Fibroblast of lung (primary cell): ENCODE data around the gene CDCA7L.

Experiments used
- EZH2 ChIP-seq: IDR thresholded peaks from 2 replicates; pipeline ENCODE4 v1.5.1; 2012; ENCODE audit warnings: low read length, control low read depth, mild to moderate bottlenecking; ENCODE audit errors: missing control alignments
- TF ChIP-seq, protein P1 (sequence below), 2 donors: IDR thresholded peaks in 1 of 2; conservative IDR thresholded peaks in 1 of 2; 1 replicate in 1 of 2; 2 replicates in 1 of 2; pipeline ENCODE4 v1.5.1; 2011 to 2012; ENCODE audit warnings: low read length in 2 of 2, control low read depth in 1 of 2, inconsistent platforms in 1 of 2, low read depth in 1 of 2, mild to moderate bottlenecking in 1 of 2

DNA sequence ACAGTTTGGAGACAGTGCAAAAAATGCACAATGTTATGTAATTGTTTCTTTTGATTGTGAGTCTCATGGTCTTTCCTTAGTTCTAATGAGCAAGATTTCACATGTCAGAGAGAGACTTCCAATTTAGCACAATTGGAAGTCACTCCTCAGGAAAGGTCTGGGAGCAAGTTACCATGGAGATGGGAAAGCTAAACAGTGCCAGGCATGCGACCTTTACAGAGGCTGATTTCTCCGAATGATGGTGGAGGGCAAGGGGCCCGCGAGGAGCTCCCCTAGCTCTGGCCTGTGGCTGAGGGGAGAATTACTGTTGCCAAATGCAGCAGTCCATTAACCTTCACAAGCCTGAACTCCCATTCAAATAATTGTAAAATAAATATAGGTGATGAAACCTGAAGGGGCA is 59.3 kb downstream of the CDCA7L start:
- TF ChIP-seq, protein P1, sequence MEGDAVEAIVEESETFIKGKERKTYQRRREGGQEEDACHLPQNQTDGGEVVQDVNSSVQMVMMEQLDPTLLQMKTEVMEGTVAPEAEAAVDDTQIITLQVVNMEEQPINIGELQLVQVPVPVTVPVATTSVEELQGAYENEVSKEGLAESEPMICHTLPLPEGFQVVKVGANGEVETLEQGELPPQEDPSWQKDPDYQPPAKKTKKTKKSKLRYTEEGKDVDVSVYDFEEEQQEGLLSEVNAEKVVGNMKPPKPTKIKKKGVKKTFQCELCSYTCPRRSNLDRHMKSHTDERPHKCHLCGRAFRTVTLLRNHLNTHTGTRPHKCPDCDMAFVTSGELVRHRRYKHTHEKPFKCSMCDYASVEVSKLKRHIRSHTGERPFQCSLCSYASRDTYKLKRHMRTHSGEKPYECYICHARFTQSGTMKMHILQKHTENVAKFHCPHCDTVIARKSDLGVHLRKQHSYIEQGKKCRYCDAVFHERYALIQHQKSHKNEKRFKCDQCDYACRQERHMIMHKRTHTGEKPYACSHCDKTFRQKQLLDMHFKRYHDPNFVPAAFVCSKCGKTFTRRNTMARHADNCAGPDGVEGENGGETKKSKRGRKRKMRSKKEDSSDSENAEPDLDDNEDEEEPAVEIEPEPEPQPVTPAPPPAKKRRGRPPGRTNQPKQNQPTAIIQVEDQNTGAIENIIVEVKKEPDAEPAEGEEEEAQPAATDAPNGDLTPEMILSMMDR (conservative IDR thresholded peaks at IDR 0.05 in 1 of 2, IDR thresholded peaks at IDR 0.05 in 1 of 2; ENCODE audit: low read depth in 1 of 2, low read length in 2 of 2): no peak
- TF ChIP-seq EZH2: no peak
